ENCODE data around the gene PLCB4.

The PLCB4 gene

GRCh38 chr20:9323622-9324021, 254.7 kb downstream of the PLCB4 start:
- DNase-seq (ENCODE audit: low spot score): no peak

- no peak for DNase-seq (ENCODE audit: low spot score)
These were observed 260.6 kb downstream of the PLCB4 start for GRCh38 chr20:9329355-9330101.

- DNase-seq (ENCODE audit: low spot score): no peak
These were observed 261.3 kb downstream of the PLCB4 start for GRCh38 chr20:9330151-9330550.

- DNase-seq (ENCODE audit: low spot score): no peak
These were observed 263.0 kb downstream of the PLCB4 start for GRCh38 chr20:9331707-9332435.

GRCh38 chr20:9332791-9333479, 264.0 kb downstream of the PLCB4 start:
- no peak for DNase-seq (ENCODE audit: low spot score)

- no peak for DNase-seq (ENCODE audit: low spot score)
These were observed 266.0 kb downstream of the PLCB4 start for GRCh38 chr20:9334866-9335265.

- no peak for DNase-seq (ENCODE audit: low spot score)
These were observed 269.2 kb downstream of the PLCB4 start for GRCh38 chr20:9338101-9338500.

GRCh38 chr20:9339708-9340107, 270.8 kb downstream of the PLCB4 start:
- no peak for DNase-seq (ENCODE audit: low spot score)

GRCh38 chr20:9342651-9343050, 273.8 kb downstream of the PLCB4 start:
- no peak for DNase-seq (ENCODE audit: low spot score)

GRCh38 chr20:9344083-9344920, 275.4 kb downstream of the PLCB4 start:
- no peak for DNase-seq (ENCODE audit: low spot score)

- DNase-seq (ENCODE audit: low spot score): no peak
These were observed 279.4 kb downstream of the PLCB4 start for GRCh38 chr20:9348316-9348715.

- DNase-seq (ENCODE audit: low spot score): no peak
These were observed 279.9 kb downstream of the PLCB4 start for GRCh38 chr20:9348747-9349146.

- no peak for DNase-seq (ENCODE audit: low spot score)
These were observed 280.4 kb downstream of the PLCB4 start for GRCh38 chr20:9349249-9349648.

- DNase-seq (ENCODE audit: low spot score): no peak
These were observed 283.9 kb downstream of the PLCB4 start for GRCh38 chr20:9352739-9353138.

- no peak for DNase-seq (ENCODE audit: low spot score)
These were observed 284.5 kb downstream of the PLCB4 start for GRCh38 chr20:9353180-9353915.

- no peak for DNase-seq (ENCODE audit: low spot score)
These were observed 285.0 kb downstream of the PLCB4 start for GRCh38 chr20:9353916-9354276.

GRCh38 chr20:9354579-9354978, 285.7 kb downstream of the PLCB4 start:
- DNase-seq (ENCODE audit: low spot score): no peak

- DNase-seq (ENCODE audit: low spot score): no peak
These were observed 289.1 kb downstream of the PLCB4 start for GRCh38 chr20:9358001-9358400.

- DNase-seq (ENCODE audit: low spot score): no peak
These were observed 290.8 kb downstream of the PLCB4 start for GRCh38 chr20:9359561-9360308.

GRCh38 chr20:9360431-9360830, 291.5 kb downstream of the PLCB4 start:
- no peak for DNase-seq (ENCODE audit: low spot score)

- DNase-seq (ENCODE audit: low spot score): no peak
These were observed 294.8 kb downstream of the PLCB4 start for GRCh38 chr20:9363673-9364072.

All from germinal center (tissue), 1 donor.